ENCODE results near the gene MCOLN1. TPM values are rescaled to one million over a fixed set of nuclear protein-coding genes. Genes with fewer than 3 reads are reported as not detected.
A peak's percentile ranks its signal among the peaks of the same experiment; 100 is the strongest.

The MCOLN1 gene
- total and polyA plus RNA-seq, 2 of the 8 experiments (the other 6 are each of a cell fraction or from before 2014, with no cell fraction given), result 19.1 to 40.0 TPM

DNA sequence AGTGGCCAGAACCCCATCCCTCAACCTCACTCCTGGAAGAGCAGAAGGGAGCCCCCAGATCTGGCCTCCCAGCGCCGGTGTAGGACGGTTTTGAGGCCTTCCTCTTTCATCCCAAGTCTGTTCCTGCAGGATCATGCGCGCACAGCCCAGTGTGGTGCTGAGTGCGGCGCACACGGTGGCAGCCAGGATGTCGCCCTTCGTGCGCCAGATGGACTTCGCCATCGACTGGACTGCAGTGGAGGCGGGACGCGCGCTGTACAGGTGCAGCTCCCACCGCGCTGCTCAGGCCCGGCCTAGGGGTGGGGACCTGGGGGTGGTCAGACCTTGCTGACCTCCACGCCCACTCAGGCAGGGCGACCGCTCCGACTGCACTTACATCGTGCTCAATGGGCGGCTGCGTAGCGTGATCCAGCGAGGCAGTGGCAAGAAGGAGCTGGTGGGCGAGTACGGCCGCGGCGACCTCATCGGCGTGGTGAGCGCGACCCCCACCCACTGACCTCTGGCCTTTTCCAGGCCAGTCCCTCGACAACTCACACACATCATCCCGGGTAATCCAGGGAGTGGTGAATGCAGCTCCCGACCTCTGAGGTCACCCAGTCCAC lies 27.8 kb downstream of the MCOLN1 start:
- Histone ChIP-seq H4K5ac (ENCODE audit: insufficient read length, low read depth, low read length) (no peak overlapping the region), H3K79me2 (ENCODE audit: control insufficient read depth in 1 of 2, insufficient read depth in 2 of 2, low read length in 2 of 2) (no peaks in the 10 kb centered on the region), H2BK15ac (ENCODE audit: low read length) (no peak overlapping the region), H3K4me2 (ENCODE audit: insufficient read depth in 1 of 2, low read depth in 2 of 2, low read length in 2 of 2) (peak overlapping the region; percentile 66 to 69), H4K8ac (ENCODE audit: extremely low read depth, insufficient read depth, low read length) (peak overlapping the region; percentile 62; the same call in 1 of the 2 replicates), H2AFZ (ENCODE audit: low read length) (no peak overlapping the region), H3K14ac (ENCODE audit: insufficient read length) (no peak overlapping the region), H3K9me3 (ENCODE audit: insufficient read depth in 2 of 2, low read depth in 1 of 2, low read length in 1 of 2) (no peaks in the 10 kb centered on the region), H4K20me1 (replicated peaks in 1 of 2; ENCODE audit: control insufficient read depth in 1 of 2, insufficient read depth in 2 of 2, low read length in 2 of 2) (no peaks in the 10 kb centered on the region), H3K27me3 (replicated peaks in 1 of 4; ENCODE audit: control insufficient read depth in 3 of 4, extremely low read depth in 1 of 4, insufficient read depth in 3 of 4, low read length in 3 of 4) (no peaks in the 10 kb centered on the region), H3K36me3 (ENCODE audit: control insufficient read depth in 2 of 4, insufficient read depth in 4 of 4, low read length in 3 of 4) (peaks cover 0 to 10% (median 4%) of the 10 kb centered on the region in 4 experiments; a peak in 4 of 8 replicates), H3K18ac (ENCODE audit: extremely low read depth, low read length) (no peak overlapping the region), H3K23ac (ENCODE audit: insufficient read length) (no peak overlapping the region), H4K91ac (replicated peaks; ENCODE audit: insufficient read length, low read length) (no peak overlapping the region), H2BK20ac (ENCODE audit: low read length) (no peak overlapping the region), H3K4ac (replicated peaks; ENCODE audit: insufficient read length, low read depth, low read length) (no peak overlapping the region), H3K79me1 (ENCODE audit: low read depth, low read length) (no peaks in the 10 kb centered on the region), H3K23me2 (ENCODE audit: low read depth, low read length) (peaks cover 2% of the 10 kb centered on the region; the same call in 1 of the 2 replicates), H3K4me1 (replicated peaks in 1 of 4; ENCODE audit: control insufficient read depth in 3 of 4, insufficient read depth in 4 of 4, low read length in 3 of 4) (peaks cover 0 to 8% (median 7%) of the 10 kb centered on the region in 4 experiments; a peak in 4 of 7 replicates), H2AK5ac (ENCODE audit: low read depth, low read length) (no peak overlapping the region), H2BK5ac (ENCODE audit: low read depth, low read length) (no peak overlapping the region), H3K27ac (ENCODE audit: low read depth, low read length) (no peak overlapping the region), H3K4me3 (ENCODE audit: extremely low read depth in 1 of 4, insufficient read depth in 2 of 4, low read depth in 3 of 4, low read length in 4 of 4) (peak overlapping the region in 2 of 4 experiments; percentile 35 to 63; a peak in 4 of 8 replicates), H3K56ac (replicated peaks; ENCODE audit: insufficient read length, low read depth, low read length) (no peak overlapping the region), H2BK120ac (replicated peaks; ENCODE audit: low read depth, low read length) (no peak overlapping the region), H2BK12ac (ENCODE audit: low read depth, low read length) (peak overlapping the region; percentile 14; the same call in 1 of the 2 replicates), H3K9ac (replicated peaks in 1 of 4; ENCODE audit: extremely low read depth in 1 of 4, low read depth in 3 of 4, low read length in 3 of 4) (no peak overlapping the region)
- FAIRE-seq (no peak), DNase-seq (ENCODE audit: low read depth in 1 of 2, low spot score in 2 of 2) (no peak)
- ChIA-PET CTCF (ENCODE audit: partially characterized antibody) (interaction anchor here (0.8 to 1.8 kb wide), 6 partner anchors 8 to 250 kb away, joined by 3 to 5 read pairs (median 3); partner anchors contain the start of gene PNPLA6), POLR2A (ENCODE audit: partially characterized antibody) (interaction anchor here (0.7 to 1.6 kb wide), 7 partner anchors 8 to 89 kb away, joined by 3 to 10 read pairs (median 4); partner anchors contain the start of genes MCOLN1 and PNPLA6)
- 94% methylated on average over 40 of the region's 41 CpGs; no CpG with 5 or more reads in 1 of the 2 experiments for WGBS, 2 experiments (ENCODE audit: extremely low coverage in 1 of 2, insufficient coverage in 1 of 2, insufficient read length in 1 of 2, insufficient replicate concordance in 2 of 2, low coverage in 1 of 2, low lambda C conversion rate in 2 of 2, missing lambda C conversion rate in 1 of 2)
- TF ChIP-seq, protein P1, sequence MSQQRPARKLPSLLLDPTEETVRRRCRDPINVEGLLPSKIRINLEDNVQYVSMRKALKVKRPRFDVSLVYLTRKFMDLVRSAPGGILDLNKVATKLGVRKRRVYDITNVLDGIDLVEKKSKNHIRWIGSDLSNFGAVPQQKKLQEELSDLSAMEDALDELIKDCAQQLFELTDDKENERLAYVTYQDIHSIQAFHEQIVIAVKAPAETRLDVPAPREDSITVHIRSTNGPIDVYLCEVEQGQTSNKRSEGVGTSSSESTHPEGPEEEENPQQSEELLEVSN (IDR thresholded peaks at IDR 0.05), result no peak
- TF ChIP-seq BRCA1 (IDR thresholded peaks at IDR 0.05; ENCODE audit: low read depth, low read length) (no peak), FOSL1 (IDR thresholded peaks at IDR 0.05; ENCODE audit: insufficient read depth, low read depth, low read length) (no peak), SP4 (IDR thresholded peaks at IDR 0.05; ENCODE audit: low read length) (no peak)
